HEK293 (cell line): ENCODE results near the gene SETD5.

Source experiments
- ATF2 ChIP-seq: fragments of 450-650 bp; formaldehyde crosslinking; IDR thresholded peaks from 2 replicates; pipeline ENCODE4 v1.5.1; 2016; ENCODE audit warnings: missing biosample characterization, missing genetic modification characterization, low read depth
- CTCF ChIP-seq: fragments of 450-650 bp; formaldehyde crosslinking; IDR thresholded peaks from 2 replicates; pipeline ENCODE4 v1.5.1; 2016; ENCODE audit warnings: missing biosample characterization, missing genetic modification characterization
- ELK4 ChIP-seq: IDR thresholded peaks from 2 replicates; pipeline ENCODE4 v1.6.1; 2011; ENCODE audit warnings: mild to moderate bottlenecking, low read depth, low read length, borderline replicate concordance
- GLIS2 ChIP-seq: fragments of 450-650 bp; formaldehyde crosslinking; IDR thresholded peaks from 2 replicates; pipeline ENCODE4 v1.5.1; 2016; ENCODE audit warnings: missing biosample characterization, missing genetic modification characterization
- HOXA7 ChIP-seq: sonication (generic); formaldehyde crosslinking; IDR thresholded peaks from 2 replicates; pipeline ENCODE4 v1.8.1; 2022; ENCODE audit warnings: missing genetic modification reagents, borderline replicate concordance
- PRDM2 ChIP-seq: fragments of 450-650 bp; formaldehyde crosslinking; IDR thresholded peaks from 2 replicates; pipeline ENCODE4 v1.5.1; 2016; ENCODE audit warnings: missing biosample characterization, missing genetic modification characterization, borderline replicate concordance
- RBAK ChIP-seq: fragments of 450-650 bp; formaldehyde crosslinking; IDR thresholded peaks from 2 replicates; pipeline ENCODE4 v1.5.1; 2016; ENCODE audit warnings: missing biosample characterization, missing genetic modification characterization
- TCF7L2 ChIP-seq: IDR thresholded peaks from 2 replicates; pipeline ENCODE4 v1.6.1; 2011; ENCODE audit warnings: low read depth, mild to moderate bottlenecking, inconsistent platforms, low read length, moderate library complexity, borderline replicate concordance
- TRIM28 ChIP-seq: IDR thresholded peaks from 2 replicates; pipeline ENCODE4 v1.6.1; 2011; ENCODE audit warnings: low read length, control low read depth, borderline replicate concordance
- ZBTB26 ChIP-seq: fragments of 450-650 bp; formaldehyde crosslinking; optimal IDR thresholded peaks from 2 replicates; pipeline ENCODE3; 2016; ENCODE audit warnings: missing biosample characterization, mild to moderate bottlenecking, missing genetic modification characterization
- ZNF184 ChIP-seq: fragments of 450-650 bp; IDR thresholded peaks from 2 replicates; pipeline ENCODE4 v1.5.1; 2018; ENCODE audit warnings: missing biosample characterization, mild to moderate bottlenecking, missing genetic modification characterization
- ZNF449 ChIP-seq: fragments of 450-650 bp; formaldehyde crosslinking; IDR thresholded peaks from 2 replicates; pipeline ENCODE4 v1.5.1; 2017; ENCODE audit warnings: missing biosample characterization, mild to moderate bottlenecking, missing genetic modification characterization, moderate library complexity

- TF ChIP-seq CTCF (tag by site-specific recombination) (no peak), TCF7L2 (no peak), ZBTB26 (tag by site-specific recombination) (no peak), PRDM2 (tag by site-specific recombination) (no peak), HOXA7 (CRISPR knock-in tag) (no peak), TRIM28 (no peak), ATF2 (tag by site-specific recombination) (no peak), ZNF184 (tag by site-specific recombination) (no peak), ELK4 (no peak), GLIS2 (tag by site-specific recombination) (no peak), ZNF449 (tag by site-specific recombination) (no peak), RBAK (no peak)
Observed at GRCh38 chr3:9428411-9428810, 31.0 kb downstream of the SETD5 start.
